Endothelial cell of umbilical vein (primary cell): Measurements from ENCODE around the gene TUBGCP4. TPM values are rescaled to one million over a fixed set of nuclear protein-coding genes. Genes with fewer than 3 reads are reported as not detected.

Experiments used
- BruUV-seq: library from RNA; stranded (reverse); fragments of 400-500 nt; replicated peaks from 2 replicates; lab custom pipeline; 2021; lab: Mats Ljungman, UMichigan
- CTCF ChIA-PET: fragments of 300-600, 350-600 bp; sonication (Branson Sonifier 250); formaldehyde crosslinking; loops from one replicate; lab custom pipeline; 2021; ENCODE audit warnings: antibody characterized with exemption, inconsistent platforms; lab: Charles Lee
- POLR2A ChIA-PET: fragments of 300-600, 350-600 bp; sonication (Branson Sonifier 250); formaldehyde crosslinking; loops from one replicate; lab custom pipeline; 2021; ENCODE audit warnings: antibody characterized with exemption, inconsistent platforms; lab: Charles Lee
- DNase-seq: peaks from one replicate; pipeline ENCODE4 v3.0.0-alpha.2; 2011; ENCODE audit warnings: low read depth, low spot score
- FAIRE-seq: peaks from 2 replicates; lab custom pipeline; 2011; peaks lifted over from hg19 to GRCh38; lab: Jason Lieb, UNC
- H2AFZ ChIP-seq: 2 replicates; pipeline ENCODE4 v1.6.0; 2012; ENCODE audit warnings: low read depth, low read length, control low read depth, inconsistent platforms
- H3K27ac ChIP-seq: 2 replicates; pipeline ENCODE4 v1.5.1; 2011; ENCODE audit warnings: low read depth, mild to moderate bottlenecking, control low read depth, low read length, moderate library complexity; ENCODE audit not compliant: insufficient read depth
- H3K27me3 ChIP-seq, 2 experiments: 2 replicates each; pipeline versions ENCODE4 v1.6.0 to v1.6.1; 2011; ENCODE audit warnings: low read length in 2 of 2, mixed read lengths in 1 of 2; ENCODE audit not compliant: control insufficient read depth in 2 of 2, insufficient read depth in 2 of 2
- H3K36me3 ChIP-seq, 2 experiments: 2 replicates in 1 of 2; 3 replicates in 1 of 2; pipeline ENCODE4 v1.5.1; 2011; ENCODE audit warnings: low read length in 2 of 2, mild to moderate bottlenecking in 1 of 2, moderate library complexity in 1 of 2; ENCODE audit not compliant: control insufficient read depth in 2 of 2, insufficient read depth in 2 of 2; ENCODE audit errors: extremely low read depth in 1 of 2
- H3K4me1 ChIP-seq: 3 replicates; pipeline ENCODE4 v1.5.1; 2011; ENCODE audit warnings: mild to moderate bottlenecking, low read length; ENCODE audit not compliant: control insufficient read depth, insufficient read depth; ENCODE audit errors: extremely low read depth
- H3K4me2 ChIP-seq: 2 replicates; pipeline ENCODE4 v1.6.1; 2011; ENCODE audit warnings: low read length, control low read depth, mixed read lengths; ENCODE audit not compliant: insufficient read depth
- H3K4me3 ChIP-seq, 3 experiments: fragments of 200-600 bp in 1 of 3; sonication (generic), shearing (Covaris generic) in 1 of 3; replicated peaks in 1 of 3; 2 replicates each; pipeline ENCODE4 v1.5.1; 2011 to 2016; ENCODE audit warnings: control low read depth in 3 of 3, low read length in 3 of 3, mild to moderate bottlenecking in 2 of 3, inconsistent platforms in 1 of 3, low read depth in 1 of 3, moderate library complexity in 1 of 3; ENCODE audit not compliant: insufficient read depth in 1 of 3
- H3K79me2 ChIP-seq: 2 replicates; pipeline ENCODE4 v1.6.0; 2012; ENCODE audit warnings: low read length, inconsistent platforms; ENCODE audit not compliant: control insufficient read depth, insufficient read depth
- H3K9ac ChIP-seq: replicated peaks from 2 replicates; pipeline ENCODE3; 2011; ENCODE audit warnings: low read length, control low read depth; ENCODE audit not compliant: insufficient read depth; ENCODE audit errors: extremely low read depth
- H3K9me1 ChIP-seq: replicated peaks from 3 replicates; pipeline ENCODE4 v1.6.0; 2011; ENCODE audit warnings: mild to moderate bottlenecking, low read length; ENCODE audit not compliant: control insufficient read depth, insufficient read depth; ENCODE audit errors: extremely low read depth
- H3K9me3 ChIP-seq: replicated peaks from 2 replicates; pipeline ENCODE4 v1.5.1; 2012; ENCODE audit warnings: low read length, inconsistent platforms; ENCODE audit not compliant: control insufficient read depth, insufficient read depth
- H4K20me1 ChIP-seq: replicated peaks from 2 replicates; pipeline ENCODE3; 2011; ENCODE audit warnings: mild to moderate bottlenecking, low read length; ENCODE audit not compliant: control insufficient read depth, insufficient read depth; ENCODE audit errors: extremely low read depth
- CTCF ChIP-seq, 2 donors: IDR thresholded peaks; 1 replicate in 1 of 2; 2 replicates in 1 of 2; pipeline ENCODE4 v1.5.1; 2011; ENCODE audit warnings: low read length in 2 of 2, mild to moderate bottlenecking in 2 of 2, moderate library complexity in 2 of 2, control low read depth in 1 of 2, inconsistent platforms in 1 of 2, low read depth in 1 of 2; ENCODE audit not compliant: insufficient read depth in 1 of 2; ENCODE audit errors: extremely low read depth in 1 of 2
- EZH2 ChIP-seq: IDR thresholded peaks from 2 replicates; pipeline ENCODE4 v1.6.1; 2012; ENCODE audit warnings: borderline replicate concordance, low read depth, mild to moderate bottlenecking, moderate library complexity, low read length, inconsistent platforms; ENCODE audit not compliant: severe bottlenecking
- FOS ChIP-seq: IDR thresholded peaks from 2 replicates; pipeline ENCODE4 v1.6.1; 2011; ENCODE audit warnings: mild to moderate bottlenecking, low read length, moderate library complexity, borderline replicate concordance; ENCODE audit not compliant: insufficient read depth
- GATA2 ChIP-seq: IDR thresholded peaks from 2 replicates; pipeline ENCODE4 v1.7.0; 2011; ENCODE audit warnings: low read depth, mild to moderate bottlenecking, moderate library complexity, mixed read lengths, low read length; ENCODE audit not compliant: insufficient read length, insufficient read depth
- JUN ChIP-seq: IDR thresholded peaks from 2 replicates; pipeline ENCODE4 v1.6.1; 2011; ENCODE audit warnings: borderline replicate concordance, low read depth; ENCODE audit not compliant: insufficient read length, insufficient read depth
- MAX ChIP-seq: IDR thresholded peaks from 2 replicates; pipeline ENCODE4 v1.6.1; 2011; ENCODE audit not compliant: insufficient read depth, insufficient read length
- MYC ChIP-seq: IDR thresholded peaks from one replicate; pipeline ENCODE4 v1.6.1; 2011; ENCODE audit warnings: mild to moderate bottlenecking, low read depth, low read length
- POLR2A ChIP-seq: IDR thresholded peaks from 2 replicates; pipeline ENCODE4 v1.6.1; 2012; ENCODE audit warnings: low read depth, mild to moderate bottlenecking, control low read depth, low read length
- dilution Hi-C: fragments of 300-500 bp; cut with MboI; formaldehyde crosslinking; loops from one replicate; pipeline ENCODE4 v1.15.0; 2019; ENCODE audit warnings: low sequenced_read_pairs; ENCODE audit not compliant: extremely low pct_ligation_motif_present
- intact Hi-C: fragments of 100-400 bp; cut with micrococcal nuclease; formaldehyde crosslinking; loops from one replicate; pipeline ENCODE4 v1.10.0; 2022
- polyA plus RNA-seq, 4 experiments: library from polyadenylated mRNA; depleted of rRNA in 3 of 4; stranded (reverse) in 3 of 4; unstranded in 1 of 4; fragments of >200 nt; gene quantifications; 2 replicates each; pipeline versions ENCODE4 v1.2.1 to v1.2.3, GENCODE V29; 2011 to 2012; ENCODE audit warnings: missing spikeins in 1 of 4
- total RNA-seq: library from RNA; stranded (reverse); gene quantifications from 2 replicates; pipeline ENCODE4 v1.2.3, GENCODE V29; 2021

TUBGCP4 gene
- total and polyA plus RNA-seq, 2 donors (not counting 3 experiments of a cell fraction or from before 2014, with no cell fraction given), result 6.5 to 19.4 TPM

GRCh38 chr15:43433661-43434303, 62.9 kb downstream of the TUBGCP4 start:
- H3K4me2 ChIP-seq, result no peak overlapping the region
- H3K36me3 ChIP-seq, result peaks cover 12 to 16% of the 10 kb centered on the region in 2 experiments
- H3K4me3 ChIP-seq, result no peak overlapping the region

More at GRCh38 chr15:43433661-43434303, 62.9 kb downstream of the TUBGCP4 start:
- Histone ChIP-seq H4K20me1 (no peaks in the 10 kb centered on the region), H2AFZ (no peak overlapping the region), H3K9ac (no peak overlapping the region), H3K9me3 (no peaks in the 10 kb centered on the region), H3K27me3 (no peaks in the 10 kb centered on the region), H3K79me2 (no peaks in the 10 kb centered on the region), H3K9me1 (no peaks in the 10 kb centered on the region), H3K27ac (no peak overlapping the region), H3K4me1 (no peaks in the 10 kb centered on the region)
- no TSS peak for BruUV-seq
- no peak for TF ChIP-seq JUN
- TF ChIP-seq MYC, result no peak
- TF ChIP-seq EZH2, result no peak
- TF ChIP-seq GATA2, result no peak
- no peak for TF ChIP-seq MAX
- TF ChIP-seq FOS, result no peak
- TF ChIP-seq POLR2A, result no peak
- TF ChIP-seq CTCF (IDR thresholded peaks at IDR 0.05; ENCODE audit: extremely low read depth in 1 of 2, insufficient read depth in 1 of 2, low read depth in 1 of 2, low read length in 2 of 2), result no peak
- POLR2A ChIA-PET, result interaction anchor here (0.6 kb wide), 1 partner anchor 311 kb away, joined by 9 read pairs; no protein-coding TSS in a partner anchor
- intact Hi-C loops, result no loop called here
- CTCF ChIA-PET, result interaction anchor here (0.6 to 1.2 kb wide), 3 partner anchors 9 to 17 kb away, joined by 3 read pairs; no protein-coding TSS in a partner anchor
- dilution Hi-C loops, result no loop called here
- FAIRE-seq (no peak), DNase-seq (no peak)
